Renal cortex interstitium (tissue), 11 donors: Measurements from ENCODE around the gene LINC01488. TPM values are rescaled to one million over a fixed set of nuclear protein-coding genes. Genes with fewer than 3 reads are reported as not detected.

Source experiments
- DNase-seq, 11 donors: peaks; one replicate each; pipeline ENCODE4 v3.0.0-alpha.2; 2013; ENCODE audit warnings: low read depth in 9 of 11, low spot score in 4 of 11; ENCODE audit errors: extremely low read depth in 1 of 11
- polyA plus RNA-seq, 3 donors: library from polyadenylated mRNA; unstranded; fragments of 120-200 nt; gene quantifications; one replicate each; pipeline ENCODE4 v1.2.1, GENCODE V29; 2013; ENCODE audit not compliant: insufficient read length in 3 of 3

LINC01488 gene
- polyA plus RNA-seq, 3 donors: 0.06 to 0.09 (median 0.08) TPM

- DNase-seq: no peak
These were observed 6.5 kb downstream of the LINC01488 start for GRCh38 chr11:69487849-69488542.

GRCh38 chr11:69488543-69488940 is 7.1 kb downstream of the LINC01488 start:
- no peak for DNase-seq

- no peak for DNase-seq
These were observed 7.7 kb downstream of the LINC01488 start for GRCh38 chr11:69489031-69489745.

DNA sequence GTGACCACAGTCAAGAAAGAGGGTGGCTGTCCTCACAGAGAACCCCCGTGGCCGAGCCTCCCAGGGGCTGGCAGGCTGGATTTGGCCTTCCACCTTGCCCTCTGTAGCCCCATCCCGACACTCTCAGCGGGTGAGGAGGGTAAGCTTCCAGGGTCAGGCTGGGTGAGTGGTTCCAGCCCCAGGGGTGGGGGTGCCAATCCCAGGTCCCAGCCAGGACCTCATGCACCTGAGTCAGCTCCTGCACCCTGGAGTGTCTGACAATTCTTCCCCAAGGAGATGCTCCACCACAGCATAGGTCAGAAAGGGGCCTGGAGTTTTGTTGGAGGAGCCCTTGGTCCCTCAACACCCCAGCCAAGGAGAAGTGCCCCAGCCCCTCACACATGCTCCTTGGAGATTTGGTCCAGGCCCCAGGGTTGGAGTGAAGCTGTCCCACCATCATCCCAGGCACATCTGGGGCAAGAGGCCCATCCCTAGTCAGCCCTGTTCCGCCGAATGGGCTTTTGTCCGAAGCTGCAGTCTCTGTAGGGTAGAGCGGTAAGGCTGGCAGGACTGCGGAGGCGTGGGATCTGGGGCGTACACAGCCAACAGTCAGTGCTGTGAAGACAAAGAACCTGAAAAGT is 8.4 kb downstream of the LINC01488 start:
- DNase-seq: no peak

DNA sequence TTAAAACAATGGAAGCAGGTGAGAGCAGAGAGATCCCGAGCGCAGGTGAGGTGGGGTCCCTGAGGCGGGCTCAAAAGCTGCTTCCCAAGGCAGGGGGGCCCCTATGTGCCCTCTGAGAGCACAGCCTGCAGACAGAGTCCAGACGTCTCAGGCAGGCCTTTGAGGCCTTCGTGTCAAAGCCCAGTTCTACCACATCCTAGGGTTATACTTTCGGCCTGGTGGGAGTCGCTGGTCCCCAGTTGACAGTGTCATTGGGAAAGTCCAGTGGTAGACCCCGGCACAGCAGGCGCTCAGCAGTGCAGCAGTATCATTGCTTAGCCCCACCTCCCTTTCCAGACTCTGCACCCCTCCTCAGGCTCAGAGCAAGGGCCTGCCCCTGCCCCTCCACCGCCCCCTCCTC is 9.1 kb downstream of the LINC01488 start:
- no peak for DNase-seq

DNA sequence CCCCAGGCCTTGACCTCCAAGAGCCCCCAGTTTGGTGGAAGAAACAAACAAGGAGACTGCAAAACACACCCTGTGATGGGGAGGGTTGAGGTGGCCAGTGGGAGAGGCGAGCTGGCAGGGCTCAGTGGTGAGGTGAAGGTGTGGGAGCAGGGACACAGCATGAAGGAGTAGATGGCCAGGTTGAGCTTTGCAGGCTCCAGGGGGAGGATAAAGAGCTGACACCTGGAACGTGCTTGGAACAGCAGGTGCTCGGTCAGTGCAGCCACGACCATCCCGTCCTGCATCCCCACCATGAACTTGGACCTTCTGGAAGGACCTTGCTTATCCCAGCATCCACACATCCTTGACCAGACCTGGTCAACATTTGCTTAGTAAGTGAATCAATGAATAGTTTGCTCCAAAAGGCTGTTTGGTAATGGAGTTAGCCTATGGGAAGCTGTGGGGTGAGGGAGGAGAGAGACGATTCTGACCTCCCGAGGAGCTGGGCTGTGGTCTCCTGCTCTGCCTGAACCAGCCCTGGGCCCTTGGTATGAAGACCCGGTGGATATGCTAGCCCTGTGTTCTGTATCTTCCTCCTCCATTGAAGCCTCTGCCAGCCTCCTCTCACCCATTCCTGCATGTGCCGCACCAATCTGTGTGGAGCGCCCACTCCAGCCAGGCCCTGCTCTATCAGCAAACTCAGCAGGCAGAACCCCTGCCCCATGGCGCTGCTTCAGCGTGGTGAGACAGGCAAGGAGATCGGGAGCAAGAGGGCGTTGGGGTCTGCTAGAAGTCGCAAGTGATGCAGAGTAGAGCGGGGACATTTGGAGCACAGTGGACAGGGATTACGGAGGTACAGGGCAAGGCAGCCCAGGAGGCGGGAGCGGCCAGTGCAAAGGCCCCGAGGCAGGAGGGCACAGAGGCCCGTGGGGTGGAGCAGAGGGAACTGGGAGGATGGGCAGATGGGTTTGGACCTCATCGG is 9.9 kb downstream of the LINC01488 start:
- no peak for DNase-seq

GRCh38 chr11:69492201-69492991 is 10.9 kb downstream of the LINC01488 start:
- DNase-seq: no peak

DNA sequence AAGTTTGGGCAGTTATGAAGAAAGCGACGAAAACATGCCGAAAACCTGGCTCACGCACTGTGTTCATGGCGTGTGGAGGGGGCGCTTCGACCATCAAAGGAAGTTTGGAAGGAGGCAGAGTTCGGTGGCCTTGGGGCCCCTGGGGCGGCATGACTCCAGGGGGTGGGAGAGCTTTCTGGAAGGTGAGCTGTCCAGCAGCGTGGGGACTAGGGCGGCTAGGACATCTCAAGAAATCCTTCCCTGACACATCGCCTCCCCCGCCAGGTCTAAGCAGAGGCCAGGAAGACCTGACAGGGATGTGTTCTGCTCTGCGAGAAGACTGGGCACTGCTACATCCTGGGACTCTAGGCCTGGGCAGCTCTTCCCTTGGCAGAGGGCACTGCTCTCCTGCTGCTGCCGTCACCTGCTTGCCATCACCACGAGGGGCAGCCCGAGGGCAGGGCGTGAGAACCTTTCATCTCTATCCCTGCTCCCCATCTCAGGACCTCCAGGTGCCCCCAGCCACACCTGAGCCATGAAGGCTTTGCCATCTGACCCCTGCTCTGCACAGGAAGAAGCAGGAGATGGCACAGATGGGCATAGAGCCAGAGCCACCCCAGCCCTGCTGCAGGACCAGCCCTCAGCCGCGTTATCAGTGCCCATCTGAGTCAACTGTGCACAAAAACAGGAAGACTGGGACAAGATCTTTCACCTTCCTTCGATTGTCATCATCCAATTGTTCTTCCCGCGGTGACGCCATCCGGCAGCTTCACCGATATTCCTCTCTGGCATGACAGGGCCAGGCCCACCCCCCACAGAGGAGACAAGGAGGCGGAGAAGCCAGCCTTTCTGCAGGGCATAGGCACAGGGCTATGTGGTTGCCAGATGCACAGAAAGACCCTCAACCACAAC is 12.7 kb downstream of the LINC01488 start:
- DNase-seq: no peak

DNA sequence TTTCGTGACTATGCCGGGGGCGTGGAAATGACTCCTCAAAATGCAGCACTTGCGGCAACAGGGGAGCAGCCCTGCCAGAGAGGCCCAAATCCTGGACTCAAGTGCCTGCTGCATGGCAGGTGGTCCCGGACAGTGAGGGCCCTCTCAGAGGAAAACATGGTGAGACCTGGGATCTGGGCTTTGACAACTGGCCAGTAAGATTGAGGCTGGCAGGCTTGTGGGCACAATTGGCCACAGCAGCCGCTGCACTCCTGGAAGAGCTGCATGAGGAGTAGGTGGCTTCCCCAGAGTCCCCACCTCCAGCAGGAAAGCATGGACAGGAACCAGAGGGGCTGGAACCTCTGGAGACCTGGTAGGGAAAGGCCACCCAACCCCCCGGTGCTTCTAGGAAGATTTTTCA is 13.4 kb downstream of the LINC01488 start:
- DNase-seq: no peak

DNA sequence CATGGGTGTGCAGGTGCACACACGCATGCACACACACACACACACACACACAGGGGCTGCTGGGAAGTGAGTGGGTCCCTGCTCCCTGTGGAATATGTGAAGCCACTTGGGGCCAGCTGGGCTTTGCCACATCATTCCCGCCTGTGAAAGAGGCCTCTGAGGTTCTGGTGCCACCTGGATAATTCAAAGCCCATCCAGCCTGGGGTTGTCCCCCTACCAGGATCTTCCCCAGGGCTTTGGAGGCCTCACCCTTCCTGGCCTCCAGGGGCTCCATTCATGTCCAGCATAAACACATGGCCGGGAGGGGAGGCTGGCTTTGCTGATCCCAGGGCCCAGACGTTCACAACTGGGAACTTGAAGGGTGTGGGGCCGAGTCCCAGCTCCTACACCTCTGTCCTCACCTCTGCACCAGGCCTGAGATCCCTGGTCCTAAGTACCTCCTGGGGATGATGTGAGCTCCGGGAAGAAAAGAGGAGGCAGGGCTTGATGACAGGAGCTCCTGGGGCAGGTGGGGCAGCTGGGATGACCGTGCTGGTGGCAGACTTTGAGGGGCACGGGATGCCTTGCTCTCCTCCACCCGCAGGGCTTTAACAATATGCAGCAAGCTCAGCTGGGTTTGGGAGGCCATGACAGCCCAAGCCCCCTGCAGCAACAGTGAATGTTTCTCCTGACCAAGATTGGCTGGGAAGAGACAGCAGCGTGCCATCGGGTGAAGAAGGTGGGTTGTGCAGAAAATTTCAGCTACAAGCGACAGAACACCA is 14.2 kb downstream of the LINC01488 start:
- no peak for DNase-seq

GRCh38 chr11:69496202-69496557 is 14.7 kb downstream of the LINC01488 start:
- DNase-seq: no peak

DNA sequence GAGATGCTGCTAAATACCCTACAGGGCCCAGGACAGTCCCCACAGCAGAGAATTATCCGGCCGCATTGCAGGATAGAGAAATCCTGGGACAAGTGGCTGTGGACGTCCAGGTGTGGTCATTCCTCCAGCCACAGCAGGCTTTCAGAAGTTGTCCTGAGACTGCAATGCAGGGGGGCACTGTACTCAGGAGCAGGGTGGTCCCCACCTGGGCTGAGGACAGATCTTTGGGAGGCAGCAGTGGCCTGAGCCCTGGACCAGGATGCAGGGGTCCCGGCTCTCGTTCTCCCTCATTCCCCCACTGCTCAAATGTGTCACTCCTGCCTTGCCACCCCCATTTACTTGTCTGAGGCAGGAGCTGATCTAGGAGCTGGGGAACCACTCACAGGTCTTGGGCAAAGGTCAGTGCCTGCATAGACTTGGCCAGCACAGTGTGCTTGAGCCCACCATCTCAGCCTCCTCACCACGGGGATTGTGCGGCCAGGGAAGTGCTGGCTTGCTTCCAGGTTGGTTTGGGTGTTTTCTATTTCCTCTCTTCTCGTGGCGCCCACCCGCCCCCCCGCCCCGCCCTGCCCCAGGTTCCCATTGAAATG is 15.3 kb downstream of the LINC01488 start:
- no peak for DNase-seq

DNA sequence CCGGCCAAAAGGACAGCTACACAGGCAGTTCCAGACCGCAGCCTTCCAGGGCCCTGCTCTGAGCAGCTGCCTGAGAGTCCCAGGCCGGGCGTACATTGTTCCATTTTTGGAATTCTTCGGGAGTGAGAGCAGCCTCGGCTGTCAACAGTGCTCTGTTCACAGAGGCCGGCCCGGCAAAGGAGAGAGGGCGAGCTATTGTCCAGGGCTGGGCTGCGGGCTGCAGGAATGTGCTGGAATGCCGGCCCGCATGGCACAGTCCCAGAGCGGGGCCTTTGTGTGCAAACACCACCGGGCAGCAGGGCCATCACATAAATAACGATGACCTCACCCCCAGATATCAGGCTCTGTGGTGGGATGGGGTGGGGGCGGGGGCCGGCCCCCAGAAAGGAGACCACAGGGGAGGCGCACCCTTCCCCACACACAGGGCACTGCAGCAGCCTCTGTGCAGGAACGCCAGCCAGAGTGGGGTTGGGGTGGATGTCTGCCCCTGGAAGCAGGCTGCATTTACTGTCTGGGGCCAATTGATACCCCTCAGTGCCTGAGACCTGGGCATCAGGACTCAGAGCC is 15.8 kb downstream of the LINC01488 start:
- DNase-seq: peak in 10 of 11 donors; percentile 20 to 75 (median 63)

DNA sequence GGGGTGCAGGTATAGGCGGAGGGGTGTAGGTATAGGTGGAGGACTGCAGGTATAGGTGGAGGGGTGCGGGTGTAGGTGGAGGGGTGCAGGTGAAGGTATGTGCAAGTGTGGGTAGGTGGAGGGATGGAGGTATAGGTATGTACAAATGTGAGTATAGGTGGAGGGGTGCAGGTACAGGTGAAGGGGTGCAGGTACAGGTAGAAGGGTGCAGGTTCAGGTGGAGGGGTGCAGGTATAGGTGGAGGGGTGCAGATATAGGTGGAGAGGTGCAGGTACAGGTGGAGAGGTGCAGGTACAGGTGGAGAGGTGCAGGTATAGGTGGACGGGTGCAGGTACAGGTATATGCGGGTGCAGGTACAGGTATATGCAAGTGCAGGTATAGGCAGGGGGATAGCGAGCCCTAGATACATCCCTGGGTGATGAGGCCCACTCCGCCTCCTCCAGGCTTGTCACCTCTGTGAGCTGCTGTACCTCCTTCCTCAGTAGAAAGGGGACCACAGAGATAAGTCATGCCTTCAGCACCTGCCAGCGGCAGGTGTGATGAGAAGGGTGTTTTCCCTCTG is 17.2 kb downstream of the LINC01488 start:
- DNase-seq: no peak

GRCh38 chr11:69499186-69499917 is 17.9 kb downstream of the LINC01488 start:
- DNase-seq: no peak
